ENCODE data around the gene PHLDB2. TPM values are rescaled to one million over a fixed set of nuclear protein-coding genes. Genes with fewer than 3 reads are reported as not detected.

Gene PHLDB2
- 18.0 and 25.1 TPM in 2 replicates for total RNA-seq

GRCh38 chr3:111859061-111859973 lies at the start of gene PHLDB2:
Gene PHLDB2 (plus strand): TSS chr3:111859265. CDS start chr3:111884078, 24,813 bp downstream.

GRCh38 chr3:111978583-111979433 lies 119.7 kb downstream of the PHLDB2 start, which contains the start of gene ABHD10:
Gene ABHD10 (plus strand): TSS chr3:111979026. CDS start chr3:111979062, 36 bp downstream.

GRCh38 chr3:111998636-111999483 lies 139.8 kb downstream of the PHLDB2 start, which contains the start of gene TAGLN3:
Gene TAGLN3 (plus strand): TSS chr3:111998922. CDS start chr3:111999423, 501 bp downstream.

Other genes with a start within 250 kb of the PHLDB2 start
- gene PLCXD2, start 184.6 kb upstream of the PHLDB2 start, total RNA-seq: 0.15 and 0.34 TPM in 2 replicates
- 23.9 and 30.9 TPM in 2 replicates for gene ABHD10, start 119.8 kb downstream of the PHLDB2 start, total RNA-seq
- 1.0 and 1.5 TPM in 2 replicates for gene TAGLN3, start 139.7 kb downstream of the PHLDB2 start, total RNA-seq
- gene TMPRSS7, start 175.5 kb downstream of the PHLDB2 start, total RNA-seq: not detected in 2 replicates
- gene C3orf52, start 227.1 kb downstream of the PHLDB2 start, total RNA-seq: 1.6 and 2.5 TPM in 2 replicates